OCI-LY1 (cell line): ENCODE data around the gene PIAS4.

Experiments
- CTCF ChIP-seq: fragments of 200-600 bp; sonication (generic), shearing (Covaris generic); IDR thresholded peaks from 2 replicates; pipeline ENCODE4 v1.5.1; 2017; ENCODE audit warnings: mild to moderate bottlenecking, antibody characterized with exemption, low read length, moderate library complexity, mixed read lengths
- EZH2 ChIP-seq: fragments of 200-600 bp; sonication (generic), shearing (Covaris generic); IDR thresholded peaks from 2 replicates; pipeline ENCODE4 v1.8.0; 2017; ENCODE audit warnings: borderline replicate concordance, mixed run types, mild to moderate bottlenecking, antibody characterized with exemption, low read length, moderate library complexity, mixed read lengths

GRCh38 chr19:3985643-3986259 is 21.8 kb upstream of the PIAS4 start:
- TF ChIP-seq CTCF (no peak), EZH2 (no peak)
